HepG2 (cell line): ENCODE data around the gene CASP3. TPM values are rescaled to one million over a fixed set of nuclear protein-coding genes. Genes with fewer than 3 reads are reported as not detected.

Experiments
- ATAC-seq: fragments of 200-7000 bp; cut with Tn5 transposase; 3 replicates; pipeline ENCODE4 v1.9.1; 2020; ENCODE audit warnings: mild to moderate bottlenecking, moderate library complexity
- BruUV-seq: library from RNA; stranded (reverse); fragments of 400-500 nt; replicated peaks from 2 replicates; lab custom pipeline; 2021; lab: Mats Ljungman, UMichigan
- CTCF ChIA-PET: fragments of 300-600 bp; formaldehyde crosslinking; extraction: SDS; loops from one replicate; lab custom pipeline; 2021; ENCODE audit warnings: low total read pairs, inconsistent platforms, low intra/inter-chr PET ratio; lab: Yijun Ruan, JAX
- POLR2A ChIA-PET: fragments of 350-600 bp; sonication (Branson Sonifier 250); formaldehyde crosslinking; loops from one replicate; lab custom pipeline; 2020; ENCODE audit warnings: antibody characterized with exemption, inconsistent platforms; lab: Yijun Ruan, JAX
- DNase-seq: peaks from one replicate; pipeline ENCODE4 v3.0.0-alpha.2; 2015; ENCODE audit warnings: low spot score
- FAIRE-seq: peaks from 3 replicates; lab custom pipeline; 2011; peaks lifted over from hg19 to GRCh38; lab: Jason Lieb, UNC
- H2AFZ ChIP-seq: one replicate; pipeline ENCODE4 v1.6.1; 2011; ENCODE audit warnings: low read length, inconsistent platforms
- H3K27ac ChIP-seq: fragments of 300-600 bp; 3 replicates; pipeline ENCODE4 v1.8.0; 2011; ENCODE audit warnings: mixed run types, mild to moderate bottlenecking, mixed read lengths, low read length, inconsistent platforms; ENCODE audit not compliant: insufficient read depth; ENCODE audit errors: extremely low read length
- H3K27me3 ChIP-seq, 2 experiments: fragments of 200-600 bp in 1 of 2; 2 replicates in 1 of 2; 3 replicates in 1 of 2; pipeline versions ENCODE4 v1.6.0 to v1.8.0; 2011; ENCODE audit warnings: low read length in 2 of 2, mild to moderate bottlenecking in 2 of 2, moderate library complexity in 2 of 2, inconsistent platforms in 1 of 2; ENCODE audit not compliant: insufficient read depth in 2 of 2, control insufficient read depth in 1 of 2
- H3K36me3 ChIP-seq, 2 experiments: fragments of 200-600 bp in 1 of 2; replicated peaks in 1 of 2; 2 replicates in 1 of 2; 3 replicates in 1 of 2; pipeline versions ENCODE4 v1.5.1 to v1.8.0; 2011; ENCODE audit warnings: low read length in 2 of 2, inconsistent platforms in 1 of 2; ENCODE audit not compliant: insufficient read depth in 2 of 2, control insufficient read depth in 1 of 2
- H3K4me1 ChIP-seq: 2 replicates; pipeline ENCODE4 v1.5.1; 2012; ENCODE audit warnings: low read length, inconsistent platforms; ENCODE audit not compliant: insufficient read depth
- H3K4me2 ChIP-seq: 2 replicates; pipeline ENCODE4 v1.6.0; 2011; ENCODE audit warnings: low read depth, low read length, inconsistent platforms
- H3K4me3 ChIP-seq, 3 experiments: fragments of 200-600 bp in 1 of 3; sonication (generic), shearing (Covaris generic) in 1 of 3; replicated peaks in 1 of 3; 2 replicates each; pipeline ENCODE4 v1.5.1; 2011 to 2016; ENCODE audit warnings: low read length in 3 of 3, inconsistent platforms in 2 of 3, low read depth in 2 of 3, mild to moderate bottlenecking in 2 of 3, control low read depth in 1 of 3, mixed read lengths in 1 of 3; ENCODE audit not compliant: insufficient read depth in 1 of 3
- H3K79me2 ChIP-seq: one replicate; pipeline ENCODE4 v1.6.1; 2011; ENCODE audit warnings: low read length, inconsistent platforms; ENCODE audit not compliant: insufficient read depth
- H3K9ac ChIP-seq: 2 replicates; pipeline ENCODE4 v1.6.0; 2011; ENCODE audit warnings: mild to moderate bottlenecking, low read depth, low read length, inconsistent platforms; ENCODE audit not compliant: insufficient read depth
- H3K9me3 ChIP-seq: 2 replicates; pipeline ENCODE4 v1.5.1; 2012; ENCODE audit warnings: mild to moderate bottlenecking, low read length
- H4K20me1 ChIP-seq: 2 replicates; pipeline ENCODE4 v1.6.0; 2011; ENCODE audit warnings: inconsistent platforms, mild to moderate bottlenecking, low read length, moderate library complexity; ENCODE audit not compliant: insufficient read depth
- ARID2 ChIP-seq: sonication (generic); formaldehyde crosslinking; IDR thresholded peaks from 2 replicates; pipeline ENCODE4 v1.8.1; 2022; ENCODE audit warnings: mild to moderate bottlenecking, missing genetic modification reagents, borderline replicate concordance
- CC2D1A ChIP-seq: sonication (generic); formaldehyde crosslinking; IDR thresholded peaks from 2 replicates; pipeline ENCODE4 v1.8.1; 2023; ENCODE audit warnings: mild to moderate bottlenecking, missing genetic modification reagents
- CEBPB ChIP-seq: IDR thresholded peaks from 2 replicates; pipeline ENCODE4 v1.6.1; 2011; ENCODE audit warnings: low read depth, low read length, improper control_type of control experiment, borderline replicate concordance
- HMGA1 ChIP-seq: sonication (generic); formaldehyde crosslinking; conservative IDR thresholded peaks from 2 replicates; pipeline ENCODE4 v1.4.0; 2020; ENCODE audit warnings: missing genetic modification reagents
- KAT8 ChIP-seq: IDR thresholded peaks from 2 replicates; pipeline ENCODE4 v1.6.1; 2016; ENCODE audit warnings: missing genetic modification reagents, missing compliant biosample characterization
- KLF15 ChIP-seq: sonication (generic); formaldehyde crosslinking; IDR thresholded peaks from 2 replicates; pipeline ENCODE4 v1.8.1; 2023; ENCODE audit warnings: borderline replicate concordance, mild to moderate bottlenecking, inconsistent platforms, missing genetic modification reagents, mixed read lengths
- NR2F1 ChIP-seq, 2 experiments: fragments of 450-650 bp in 1 of 2; formaldehyde crosslinking in 1 of 2; IDR thresholded peaks; 2 replicates each; pipeline versions ENCODE4 v1.5.0 to v1.6.1; 2016 to 2020; ENCODE audit warnings: mild to moderate bottlenecking in 1 of 2, missing compliant biosample characterization in 1 of 2, missing genetic modification reagents in 1 of 2, moderate library complexity in 1 of 2
- TFE3 ChIP-seq: IDR thresholded peaks from 2 replicates; pipeline ENCODE4 v1.6.1; 2016
- ZNF33B ChIP-seq: sonication (generic); formaldehyde crosslinking; IDR thresholded peaks from 2 replicates; pipeline ENCODE4 v1.5.1; 2020; ENCODE audit warnings: mild to moderate bottlenecking, missing genetic modification reagents
- WGBS: methylation state at CpG from one replicate; pipeline ENCODE4 v1.1.6; 2017; ENCODE audit warnings: low lambda C conversion rate; 5-methylcytosine and 5-hydroxymethylcytosine counted together
- in situ Hi-C: cut with HindIII; loops from 2 replicates; pipeline ENCODE4 v1.10.0; 2017; ENCODE audit warnings: low pct_unique_long_range_greater_than_20kb; ENCODE audit not compliant: extremely low pct_ligation_motif_present
- intact Hi-C: fragments of 100-400 bp; cut with micrococcal nuclease; formaldehyde crosslinking; loops from one replicate; pipeline ENCODE4 v1.10.0; 2022; ENCODE audit not compliant: unreplicated experiment
- polyA plus RNA-seq, 8 experiments: library from polyadenylated mRNA; depleted of rRNA in 3 of 8; stranded (reverse) in 7 of 8; unstranded in 1 of 8; fragments of >200 nt; fragmentation: Illumina TruSeq in 4 of 8; extraction: Trizol in 4 of 8; gene quantifications; 2 replicates each; pipeline versions ENCODE4 v1.2.1 to v1.2.3, GENCODE V29; 2011 to 2016; ENCODE audit warnings: low read depth in 4 of 8, missing spikeins in 1 of 8, mixed read lengths in 1 of 8; ENCODE audit not compliant: insufficient read depth in 1 of 8
- total RNA-seq, 5 experiments: library from RNA; depleted of rRNA; stranded (reverse); fragments of >200 nt; fragmentation: Illumina TruSeq; extraction: Trizol; gene quantifications; 2 replicates each; pipeline ENCODE4 v1.2.3, GENCODE V29; 2016; ENCODE audit warnings: low read depth in 1 of 5
- TF ChIP-seq, protein P1 (sequence below): sonication (generic); formaldehyde crosslinking; conservative IDR thresholded peaks from 2 replicates; pipeline ENCODE4 v1.4.0; 2020; ENCODE audit warnings: mild to moderate bottlenecking, missing genetic modification reagents, moderate library complexity

The CASP3 gene
- total and polyA plus RNA-seq, 2 of the 13 experiments (the other 11 are each of a cell fraction or from before 2014, with no cell fraction given): 26.0 to 77.8 TPM

- TF ChIP-seq HMGA1 (CRISPR knock-in tag) (no peak), ARID2 (CRISPR knock-in tag) (no peak), CC2D1A (CRISPR knock-in tag) (no peak), NR2F1 (CRISPR knock-in tag; IDR thresholded peaks at IDR 0.05) (no peak), ZNF33B (CRISPR knock-in tag) (no peak), TFE3 (CRISPR knock-in tag) (no peak), KLF15 (no peak), KAT8 (CRISPR knock-in tag) (no peak)
- TF ChIP-seq, all 625 proteins: peak for 0
Observed at GRCh38 chr4:184596044-184596616, 53.1 kb downstream of the CASP3 start (continued).

GRCh38 chr4:184595430-184595829 is 53.8 kb downstream of the CASP3 start:
- Histone ChIP-seq H3K4me2 (no peak overlapping the region), H3K27me3 (no peaks in the 10 kb centered on the region), H2AFZ (no peak overlapping the region), H3K9ac (no peak overlapping the region), H3K4me3 (no peak overlapping the region), H3K36me3 (no peaks in the 10 kb centered on the region), H3K79me2 (no peaks in the 10 kb centered on the region), H3K4me1 (peaks cover 18% of the 10 kb centered on the region), H3K9me3 (no peaks in the 10 kb centered on the region), H3K27ac (no peak overlapping the region), H4K20me1 (no peaks in the 10 kb centered on the region)
- no peak for ATAC-seq
- TF ChIP-seq, protein P1, sequence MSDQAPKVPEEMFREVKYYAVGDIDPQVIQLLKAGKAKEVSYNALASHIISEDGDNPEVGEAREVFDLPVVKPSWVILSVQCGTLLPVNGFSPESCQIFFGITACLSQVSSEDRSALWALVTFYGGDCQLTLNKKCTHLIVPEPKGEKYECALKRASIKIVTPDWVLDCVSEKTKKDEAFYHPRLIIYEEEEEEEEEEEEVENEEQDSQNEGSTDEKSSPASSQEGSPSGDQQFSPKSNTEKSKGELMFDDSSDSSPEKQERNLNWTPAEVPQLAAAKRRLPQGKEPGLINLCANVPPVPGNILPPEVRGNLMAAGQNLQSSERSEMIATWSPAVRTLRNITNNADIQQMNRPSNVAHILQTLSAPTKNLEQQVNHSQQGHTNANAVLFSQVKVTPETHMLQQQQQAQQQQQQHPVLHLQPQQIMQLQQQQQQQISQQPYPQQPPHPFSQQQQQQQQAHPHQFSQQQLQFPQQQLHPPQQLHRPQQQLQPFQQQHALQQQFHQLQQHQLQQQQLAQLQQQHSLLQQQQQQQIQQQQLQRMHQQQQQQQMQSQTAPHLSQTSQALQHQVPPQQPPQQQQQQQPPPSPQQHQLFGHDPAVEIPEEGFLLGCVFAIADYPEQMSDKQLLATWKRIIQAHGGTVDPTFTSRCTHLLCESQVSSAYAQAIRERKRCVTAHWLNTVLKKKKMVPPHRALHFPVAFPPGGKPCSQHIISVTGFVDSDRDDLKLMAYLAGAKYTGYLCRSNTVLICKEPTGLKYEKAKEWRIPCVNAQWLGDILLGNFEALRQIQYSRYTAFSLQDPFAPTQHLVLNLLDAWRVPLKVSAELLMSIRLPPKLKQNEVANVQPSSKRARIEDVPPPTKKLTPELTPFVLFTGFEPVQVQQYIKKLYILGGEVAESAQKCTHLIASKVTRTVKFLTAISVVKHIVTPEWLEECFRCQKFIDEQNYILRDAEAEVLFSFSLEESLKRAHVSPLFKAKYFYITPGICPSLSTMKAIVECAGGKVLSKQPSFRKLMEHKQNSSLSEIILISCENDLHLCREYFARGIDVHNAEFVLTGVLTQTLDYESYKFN: no peak
- peak; percentile 28; the same call in 1 of the 2 replicates for TF ChIP-seq CEBPB
- ChIA-PET CTCF (no interaction called here), POLR2A (interaction anchor here (1.1 kb wide), 1 partner anchor 13 kb away, joined by 3 read pairs; no protein-coding TSS in a partner anchor)
- no peak for FAIRE-seq
- in situ Hi-C loops: no loop called here
- intact Hi-C loops: no loop called here
- BruUV-seq: no TSS peak
- DNase-seq: no peak
- WGBS: 98% methylated on average over 5 of the region's 5 CpGs
